Measurements from ENCODE around the gene FPR2. TPM values are rescaled to one million over a fixed set of nuclear protein-coding genes. Genes with fewer than 3 reads are reported as not detected.

FPR2 gene
- total and polyA plus RNA-seq, 9 of the 15 experiments (the other 6 are each of a cell fraction or from before 2014, with no cell fraction given), result 0.03 to 0.15 (median 0.07) TPM; not detected in 6

- TF ChIP-seq ZMIZ1 (IDR thresholded peaks at IDR 0.05; ENCODE audit: low read depth in 2 of 2, low read length in 2 of 2) (no peak), PHF21A (IDR thresholded peaks at IDR 0.05; ENCODE audit: borderline replicate concordance, low read depth) (no peak), ZNF586 (CRISPR knock-in tag; conservative IDR thresholded peaks at IDR 0.05) (no peak), THRA (IDR thresholded peaks at IDR 0.05) (no peak)
These were observed 20.6 kb upstream of the FPR2 start (continued) for GRCh38 chr19:51740356-51740755.

- Histone ChIP-seq H2AFZ (ENCODE audit: low read depth, low read length) (peak overlapping the region; percentile 14; the same call in 1 of the 2 replicates), H3K36me3 (ENCODE audit: control insufficient read depth, insufficient read depth, low read length) (no peaks in the 10 kb centered on the region), H3K4me1 (replicated peaks in 1 of 2; ENCODE audit: control insufficient read depth in 2 of 2, insufficient read depth in 2 of 2, low read length in 2 of 2) (no peaks in the 10 kb centered on the region; a peak in 3 of 5 replicates), H3K9ac (ENCODE audit: insufficient read depth in 1 of 2, low read depth in 2 of 2, low read length in 2 of 2) (no peak overlapping the region), H3K79me2 (ENCODE audit: control insufficient read depth, insufficient read depth, low read length) (no peaks in the 10 kb centered on the region), H3K4me3 (no peak overlapping the region), H3K27me3 (ENCODE audit: control insufficient read depth in 2 of 2, insufficient read depth in 2 of 2, low read length in 2 of 2) (peaks cover 0 to 20% of the 10 kb centered on the region in 2 experiments; a peak in 2 of 5 replicates), H3K9me1 (ENCODE audit: control insufficient read depth, insufficient read depth, low read length) (no peaks in the 10 kb centered on the region), H3K9me3 (replicated peaks; ENCODE audit: control insufficient read depth, insufficient read depth, low read depth, low read length) (no peaks in the 10 kb centered on the region), H3K4me2 (ENCODE audit: insufficient read depth, low read length) (no peak overlapping the region), H3K27ac (ENCODE audit: extremely low read depth, low read depth, low read length) (no peak overlapping the region), H4K20me1 (replicated peaks; ENCODE audit: control insufficient read depth, insufficient read depth, low read length) (no peaks in the 10 kb centered on the region)
- FAIRE-seq (peak; percentile 15), ATAC-seq (no peak), DNase-seq (ENCODE audit: extremely low read depth in 1 of 4, low spot score in 3 of 4) (no peak)
- ChIA-PET POLR2A (interaction anchor here (0.5 to 1.1 kb wide), 6 partner anchors 8 to 1778 kb away, joined by 3 to 4 read pairs (median 4); no protein-coding TSS in a partner anchor), CTCF (ENCODE audit: low intra/inter-chr PET ratio) (no interaction called here)
- BruUV-seq (replicated peaks), result no TSS peak
- 10% methylated on average over 6 of the region's 6 CpGs for WGBS (ENCODE audit: insufficient coverage, low coverage, missing lambda C conversion rate)
- TF ChIP-seq SRSF7 (optimal IDR thresholded peaks at IDR 0.05; ENCODE audit: low read depth, low read length) (no peak), ZNF354B (CRISPR knock-in tag; IDR thresholded peaks at IDR 0.05) (no peak), ZNF766 (CRISPR knock-in tag; conservative IDR thresholded peaks at IDR 0.05) (no peak), KLF1 (tag; IDR thresholded peaks at IDR 0.05) (no peak)
- in situ Hi-C loops (cut with MboI), result no loop called here
- intact Hi-C loops (cut with micrococcal nuclease), result no loop called here
These were observed 18.2 kb upstream of the FPR2 start for GRCh38 chr19:51742789-51743188.

Measured in K562 (cell line).